ENCODE measurements around the gene MTURN.

- TF ChIP-seq POLR2A (IDR thresholded peaks at IDR 0.05) (no peak), EP300 (IDR thresholded peaks at IDR 0.05) (no peak), CTCF (IDR thresholded peaks at IDR 0.05) (no peak)
Measured at GRCh38 chr7:30166841-30167235, 32.1 kb downstream of the MTURN start.
